Spleen (tissue), 11 donors: ENCODE measurements around the gene CLCN3. TPM values are rescaled to one million over a fixed set of nuclear protein-coding genes. Genes with fewer than 3 reads are reported as not detected.
"Not testable (repeated sequence)": the region's sequence is repeated elsewhere in the genome, so short reads cannot be mapped to it uniquely, and the experiment has no call there.

Experiments
- DNase-seq: peaks from one replicate; pipeline ENCODE4 v3.0.0-alpha.2; 2020
- H3K27ac ChIP-seq, 8 donors: fragments of 200-600 bp; sonication (generic) in 7 of 8; 1 replicate in 4 of 8; 2 replicates in 4 of 8; pipeline versions ENCODE4 v1.5.0 to v1.8.0; 2016 to 2021; ENCODE audit warnings: inconsistent platforms in 4 of 8, mild to moderate bottlenecking in 4 of 8, moderate library complexity in 1 of 8
- H3K27me3 ChIP-seq, 7 donors: fragments of 200-600 bp; sonication (generic) in 6 of 7; replicated peaks in 1 of 7; 1 replicate in 4 of 7; 2 replicates in 3 of 7; pipeline versions ENCODE4 v1.5.0 to v1.8.0; 2016 to 2021; ENCODE audit warnings: inconsistent platforms in 3 of 7, mild to moderate bottlenecking in 1 of 7
- H3K36me3 ChIP-seq, 6 donors: fragments of 200-600 bp; sonication (generic) in 5 of 6; 1 replicate in 4 of 6; 2 replicates in 2 of 6; pipeline versions ENCODE4 v1.5.0 to v1.8.0; 2016 to 2021; ENCODE audit warnings: inconsistent platforms in 2 of 6
- H3K4me1 ChIP-seq, 6 donors: fragments of 200-600 bp; sonication (generic) in 5 of 6; 1 replicate in 3 of 6; 2 replicates in 3 of 6; pipeline versions ENCODE4 v1.5.0 to v1.8.0; 2016 to 2021; ENCODE audit warnings: inconsistent platforms in 3 of 6
- H3K4me3 ChIP-seq, 8 donors: fragments of 200-600 bp; sonication (generic) in 7 of 8; 1 replicate in 4 of 8; 2 replicates in 4 of 8; pipeline versions ENCODE4 v1.5.0 to v1.8.0; 2016 to 2021; ENCODE audit warnings: inconsistent platforms in 4 of 8, mild to moderate bottlenecking in 4 of 8, moderate library complexity in 2 of 8
- H3K9me3 ChIP-seq, 8 donors: fragments of 200-600 bp; sonication (generic) in 7 of 8; 1 replicate in 4 of 8; 2 replicates in 4 of 8; pipeline versions ENCODE4 v1.5.0 to v1.8.0; 2016 to 2021; ENCODE audit warnings: inconsistent platforms in 4 of 8
- CTCF ChIP-seq, 11 experiments: fragments of 200-600 bp in 7 of 11; fragments of 450-650 bp in 4 of 11; sonication (generic) in 4 of 11; IDR thresholded peaks in 8 of 11; conservative IDR thresholded peaks in 3 of 11; 1 replicate in 7 of 11; 2 replicates in 4 of 11; pipeline versions ENCODE4 v1.4.0 to v1.8.0; 2016 to 2021; ENCODE audit warnings: antibody characterized with exemption in 11 of 11, inconsistent platforms in 4 of 11, mild to moderate bottlenecking in 1 of 11
- POLR2A ChIP-seq, 3 donors: fragments of 450-650 bp; IDR thresholded peaks; one replicate each; pipeline ENCODE4 v1.5.1; 2017; ENCODE audit warnings: antibody characterized with exemption in 3 of 3, mild to moderate bottlenecking in 1 of 3
- POLR2AphosphoS5 ChIP-seq, 3 donors: sonication (generic); formaldehyde crosslinking; IDR thresholded peaks; one replicate each; pipeline ENCODE4 v1.5.1; 2017; ENCODE audit warnings: antibody characterized with exemption in 3 of 3
- WGBS, 5 donors: extraction: QIAGEN DNeasy Blood & Tissue Kit in 3 of 5; methylation state at CpG; one replicate each; pipeline versions ENCODE4 v1.1.5 to v1.1.7; 2013 to 2018; 5-methylcytosine and 5-hydroxymethylcytosine counted together
- intact Hi-C: fragments of 100-400 bp; cut with DNase I; formaldehyde crosslinking; loops from one replicate; pipeline ENCODE4 v1.15.0; 2023; ENCODE audit warnings: low total_unique reads
- polyA plus RNA-seq, 3 donors: library from polyadenylated mRNA; stranded (reverse); fragments of 200-250 nt; gene quantifications; one replicate each; pipeline ENCODE4 v1.2.1, GENCODE V29; 2013
- total RNA-seq, 7 donors: library from RNA; depleted of rRNA in 3 of 7; stranded (reverse); fragments of >200 nt in 3 of 7; fragmentation: NEBNext Ultra II Directional in 4 of 7; extraction: Animal tissue kit (Norgen Biotek cat#: 25700) in 4 of 7; gene quantifications; one replicate each; pipeline versions ENCODE4 v1.1.0 to v1.2.1, GENCODE V29; 2016 to 2021
- donor health status: healthy with polysubstance abuse.
- donor health status: DM: no; HTN: no; CAD: no; lungs with moderate emphysema.
- donor health status: DM: no; HTN: no; CAD: no.
- donor health status: Bipolar disorder and iron deficiency.
- donor health status: healthy.
- donor health status: DM: no; HTN: no; CAD: no.
- donor health status: DM: yes; HTN: yes; CAD: no.

Gene CLCN3
- total and polyA plus RNA-seq, 10 donors = 4.0 to 43.3 (median 30.4) TPM

GRCh38 chr4:169621731-169622492, 1.5 kb downstream of the CLCN3 start:
- DNase-seq = no peak
- Histone ChIP-seq H3K4me1 (peaks cover 19 to 69% (median 41%) of the 10 kb centered on the region in 6 donors), H3K36me3 (peaks cover 0 to 5% (median 0%) of the 10 kb centered on the region in 6 donors), H3K4me3 (peak overlapping the region in 7 of 8 donors; percentile 58 to 74 (median 61)), H3K27ac (peak overlapping the region in 6 of 8 donors; percentile 47 to 98 (median 97)), H3K27me3 (no peaks in the 10 kb centered on the region), H3K9me3 (no peaks in the 10 kb centered on the region)
- TF ChIP-seq POLR2AphosphoS5 (IDR thresholded peaks at IDR 0.05) = peak in 1 of 3 donors; percentile 15
- no peak for TF ChIP-seq CTCF (IDR thresholded peaks at IDR 0.05 in 8 of 11, conservative IDR thresholded peaks at IDR 0.05 in 3 of 11)
- intact Hi-C loops = no loop called here
- WGBS, 5 donors = 4 to 7% (median 4%) methylated on average over 6 of the region's 6 CpGs

- peaks cover 19 to 73% (median 42%) of the 10 kb centered on the region in 6 donors for H3K4me1 ChIP-seq
- peak overlapping the region in 4 of 8 donors; percentile 60 to 74 (median 60) for H3K4me3 ChIP-seq
- H3K27ac ChIP-seq = peak overlapping the region in 5 of 8 donors; percentile 23 to 98 (median 97)
- no peaks in the 10 kb centered on the region for H3K27me3 ChIP-seq
- no peak for TF ChIP-seq CTCF (IDR thresholded peaks at IDR 0.05 in 8 of 11, conservative IDR thresholded peaks at IDR 0.05 in 3 of 11)
- no peak for TF ChIP-seq POLR2A (IDR thresholded peaks at IDR 0.05)
- no peak for TF ChIP-seq POLR2AphosphoS5 (IDR thresholded peaks at IDR 0.05)
- H3K9me3 ChIP-seq = no peaks in the 10 kb centered on the region
- peaks cover 0 to 5% (median 0%) of the 10 kb centered on the region in 6 donors for H3K36me3 ChIP-seq
- WGBS, 5 donors = 26 to 37% (median 27%) methylated on average over 4 of the region's 4 CpGs
- no peak for DNase-seq
- intact Hi-C loops = no loop called here
Measured at GRCh38 chr4:169622566-169622965, 2.2 kb downstream of the CLCN3 start.

GRCh38 chr4:169624012-169624411, 3.6 kb downstream of the CLCN3 start:
- H3K9me3 ChIP-seq, H3K4me3 ChIP-seq, H3K36me3 ChIP-seq, DNase-seq, intact Hi-C loops, H3K27ac ChIP-seq, H3K27me3 ChIP-seq: not testable (repeated sequence)
- peaks cover 19 to 60% (median 36%) of the 10 kb centered on the region in 6 donors for H3K4me1 ChIP-seq
- WGBS, 5 donors = 85 to 97% (median 95%) methylated on average over 6 of the region's 6 CpGs

- H3K9me3 ChIP-seq = no peaks in the 10 kb centered on the region
- intact Hi-C loops = no loop called here
- H3K4me3 ChIP-seq = no peak overlapping the region
- no peak for DNase-seq
- peaks cover 0 to 5% (median 0%) of the 10 kb centered on the region in 6 donors for H3K36me3 ChIP-seq
- WGBS, 5 donors = 89 to 95% (median 91%) methylated on average over 5 of the region's 5 CpGs
- H3K27me3 ChIP-seq = no peaks in the 10 kb centered on the region
- H3K27ac ChIP-seq = no peak overlapping the region
- H3K4me1 ChIP-seq = peaks cover 19 to 57% (median 29%) of the 10 kb centered on the region in 6 donors
- TF ChIP-seq POLR2A (IDR thresholded peaks at IDR 0.05) (no peak), POLR2AphosphoS5 (IDR thresholded peaks at IDR 0.05) (no peak), CTCF (IDR thresholded peaks at IDR 0.05 in 8 of 11, conservative IDR thresholded peaks at IDR 0.05 in 3 of 11) (no peak)
Measured at GRCh38 chr4:169625886-169626285, 5.5 kb downstream of the CLCN3 start.
